DND-41 (cell line): Measurements from ENCODE around the gene AKAP1.

ENCODE experiments used
- EZH2 ChIP-seq: IDR thresholded peaks from 3 replicates; pipeline ENCODE4 v1.6.1; 2012; ENCODE audit warnings: borderline replicate concordance, low read depth, mild to moderate bottlenecking, moderate library complexity, low read length, inconsistent platforms; ENCODE audit not compliant: severe bottlenecking
- TF ChIP-seq, protein P1 (sequence below): IDR thresholded peaks from 2 replicates; pipeline ENCODE4 v1.5.1; 2012; ENCODE audit warnings: borderline replicate concordance, low read length, moderate library complexity, mild to moderate bottlenecking; ENCODE audit not compliant: poor library complexity, severe bottlenecking; ENCODE audit errors: extremely low read depth

- TF ChIP-seq, protein P1, sequence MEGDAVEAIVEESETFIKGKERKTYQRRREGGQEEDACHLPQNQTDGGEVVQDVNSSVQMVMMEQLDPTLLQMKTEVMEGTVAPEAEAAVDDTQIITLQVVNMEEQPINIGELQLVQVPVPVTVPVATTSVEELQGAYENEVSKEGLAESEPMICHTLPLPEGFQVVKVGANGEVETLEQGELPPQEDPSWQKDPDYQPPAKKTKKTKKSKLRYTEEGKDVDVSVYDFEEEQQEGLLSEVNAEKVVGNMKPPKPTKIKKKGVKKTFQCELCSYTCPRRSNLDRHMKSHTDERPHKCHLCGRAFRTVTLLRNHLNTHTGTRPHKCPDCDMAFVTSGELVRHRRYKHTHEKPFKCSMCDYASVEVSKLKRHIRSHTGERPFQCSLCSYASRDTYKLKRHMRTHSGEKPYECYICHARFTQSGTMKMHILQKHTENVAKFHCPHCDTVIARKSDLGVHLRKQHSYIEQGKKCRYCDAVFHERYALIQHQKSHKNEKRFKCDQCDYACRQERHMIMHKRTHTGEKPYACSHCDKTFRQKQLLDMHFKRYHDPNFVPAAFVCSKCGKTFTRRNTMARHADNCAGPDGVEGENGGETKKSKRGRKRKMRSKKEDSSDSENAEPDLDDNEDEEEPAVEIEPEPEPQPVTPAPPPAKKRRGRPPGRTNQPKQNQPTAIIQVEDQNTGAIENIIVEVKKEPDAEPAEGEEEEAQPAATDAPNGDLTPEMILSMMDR, result no peak
- TF ChIP-seq EZH2, result no peak
Measured at GRCh38 chr17:57132663-57133062, 47.6 kb downstream of the AKAP1 start.
